Measurements from ENCODE around the gene CTDSP2.
"Not testable (repeated sequence)": the region's sequence is repeated elsewhere in the genome, so short reads cannot be mapped to it uniquely, and the experiment has no call there.

Gene CTDSP2

GRCh38 chr12:57881035-57881434, 34.5 kb upstream of the CTDSP2 start:
- DNase-seq, result not testable (repeated sequence)

- DNase-seq, result no peak
Measured at GRCh38 chr12:57877876-57878275, 31.3 kb upstream of the CTDSP2 start.

GRCh38 chr12:57875753-57876547, 29.4 kb upstream of the CTDSP2 start:
- no peak for DNase-seq

GRCh38 chr12:57874166-57875108, 27.9 kb upstream of the CTDSP2 start:
- no peak for DNase-seq

- no peak for DNase-seq
Measured at GRCh38 chr12:57872362-57872761, 25.8 kb upstream of the CTDSP2 start.

GRCh38 chr12:57869927-57870318, 23.4 kb upstream of the CTDSP2 start:
- DNase-seq, result no peak

- no peak for DNase-seq
Measured at GRCh38 chr12:57869298-57869926, 22.9 kb upstream of the CTDSP2 start.

GRCh38 chr12:57868851-57869268, 22.3 kb upstream of the CTDSP2 start:
- no peak for DNase-seq

GRCh38 chr12:57868221-57868620, 21.7 kb upstream of the CTDSP2 start:
- DNase-seq, result no peak

GRCh38 chr12:57866308-57867019, 19.9 kb upstream of the CTDSP2 start:
- DNase-seq, result no peak

GRCh38 chr12:57865084-57865751, 18.7 kb upstream of the CTDSP2 start:
- peak; percentile 84 for DNase-seq

- DNase-seq, result no peak
Measured at GRCh38 chr12:57864442-57865083, 18.0 kb upstream of the CTDSP2 start.

GRCh38 chr12:57863676-57864075, 17.1 kb upstream of the CTDSP2 start:
- no peak for DNase-seq

GRCh38 chr12:57861967-57862366, 15.4 kb upstream of the CTDSP2 start:
- no peak for DNase-seq

- DNase-seq, result not testable (repeated sequence)
Measured at GRCh38 chr12:57860883-57861282, 14.4 kb upstream of the CTDSP2 start.

- no peak for DNase-seq
Measured at GRCh38 chr12:57859121-57859520, 12.6 kb upstream of the CTDSP2 start.

GRCh38 chr12:57858123-57858522, 11.6 kb upstream of the CTDSP2 start:
- not testable (repeated sequence) for DNase-seq

GRCh38 chr12:57854965-57855364, 8.4 kb upstream of the CTDSP2 start:
- DNase-seq, result no peak

GRCh38 chr12:57853864-57854556, 7.5 kb upstream of the CTDSP2 start:
- no peak for DNase-seq

GRCh38 chr12:57852620-57853500, 6.3 kb upstream of the CTDSP2 start:
- DNase-seq, result no peak

Data from stimulated activated CD4-positive, alpha-beta T cell treated with anti-CD3 and anti-CD28 coated beads, Interleukin-15, amount 100 ng/mL, for 24 hours (primary cell).